RWPE2 (cell line): Measurements from ENCODE around the gene SMG7.

Experiments
- ATAC-seq: fragments of 200-7000 bp; cut with Tn5 transposase; 3 replicates; pipeline ENCODE4 v1.9.1; 2021; ENCODE audit warnings: low read depth
- DNase-seq: peaks from one replicate; pipeline ENCODE4 v3.0.0-alpha.2; 2020; ENCODE audit warnings: low spot score
- H3K27ac ChIP-seq: fragments of 450-650 bp; 2 replicates; pipeline ENCODE4 v1.5.1; 2017; ENCODE audit warnings: mild to moderate bottlenecking; ENCODE audit not compliant: poor library complexity, severe bottlenecking
- H3K27me3 ChIP-seq: fragments of 250-450 bp; sonication (Bioruptor Pico); 2 replicates; pipeline ENCODE4 v1.5.1; 2021; ENCODE audit warnings: mild to moderate bottlenecking, moderate library complexity; ENCODE audit not compliant: insufficient read depth, poor library complexity, severe bottlenecking
- H3K36me3 ChIP-seq: fragments of 250-450 bp; sonication (Bioruptor Pico); 2 replicates; pipeline ENCODE4 v1.5.1; 2020; ENCODE audit warnings: low read depth, mild to moderate bottlenecking, moderate library complexity
- H3K4me1 ChIP-seq: fragments of 250-450 bp; sonication (Bioruptor Pico); 2 replicates; pipeline ENCODE4 v1.5.1; 2021; ENCODE audit warnings: mild to moderate bottlenecking, moderate library complexity; ENCODE audit not compliant: insufficient read depth, poor library complexity, severe bottlenecking
- H3K4me3 ChIP-seq: fragments of 250-450 bp; sonication (Bioruptor Pico); 2 replicates; pipeline ENCODE4 v1.5.1; 2021; ENCODE audit warnings: mild to moderate bottlenecking, moderate library complexity; ENCODE audit not compliant: severe bottlenecking
- H3K9me3 ChIP-seq: fragments of 250-450 bp; sonication (Bioruptor Pico); 2 replicates; pipeline ENCODE4 v1.5.1; 2021; ENCODE audit warnings: mild to moderate bottlenecking, moderate library complexity; ENCODE audit not compliant: severe bottlenecking
- TF ChIP-seq, protein P1 (sequence below): fragments of 450-650 bp; IDR thresholded peaks from one replicate; pipeline ENCODE4 v1.5.1; 2017; ENCODE audit warnings: mild to moderate bottlenecking, moderate library complexity; ENCODE audit not compliant: poor library complexity, severe bottlenecking

The SMG7 gene

DNA sequence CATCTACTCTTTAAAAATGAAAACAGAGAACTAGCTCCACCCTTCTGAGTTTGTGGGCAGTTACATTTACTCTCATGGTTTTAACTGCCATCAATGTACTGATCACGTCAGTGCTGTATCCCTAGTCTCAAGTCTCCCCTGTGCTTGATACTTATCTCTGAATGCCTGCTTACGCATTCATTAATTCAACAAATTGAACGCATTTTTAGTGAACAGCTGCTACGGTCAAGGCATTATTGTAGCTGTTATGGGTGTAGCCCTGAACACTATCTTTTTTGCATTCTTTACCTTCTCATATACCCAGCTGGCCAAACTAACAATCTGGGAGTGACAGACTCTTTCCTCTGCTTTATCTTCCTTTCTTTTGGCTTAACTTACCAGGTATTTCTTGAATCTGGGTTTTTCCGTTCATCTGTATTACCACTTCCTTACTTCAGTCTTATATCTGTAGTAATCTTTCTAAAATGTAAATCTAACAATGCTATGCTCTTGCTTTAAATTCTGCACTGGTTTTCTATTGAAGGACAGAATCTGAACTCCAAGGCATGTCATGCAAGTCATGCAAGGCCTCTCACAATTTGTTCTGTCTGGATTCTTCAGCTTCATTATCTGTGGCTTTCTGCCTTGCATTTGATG, 33.3 kb downstream of the SMG7 start:
- TF ChIP-seq, protein P1, sequence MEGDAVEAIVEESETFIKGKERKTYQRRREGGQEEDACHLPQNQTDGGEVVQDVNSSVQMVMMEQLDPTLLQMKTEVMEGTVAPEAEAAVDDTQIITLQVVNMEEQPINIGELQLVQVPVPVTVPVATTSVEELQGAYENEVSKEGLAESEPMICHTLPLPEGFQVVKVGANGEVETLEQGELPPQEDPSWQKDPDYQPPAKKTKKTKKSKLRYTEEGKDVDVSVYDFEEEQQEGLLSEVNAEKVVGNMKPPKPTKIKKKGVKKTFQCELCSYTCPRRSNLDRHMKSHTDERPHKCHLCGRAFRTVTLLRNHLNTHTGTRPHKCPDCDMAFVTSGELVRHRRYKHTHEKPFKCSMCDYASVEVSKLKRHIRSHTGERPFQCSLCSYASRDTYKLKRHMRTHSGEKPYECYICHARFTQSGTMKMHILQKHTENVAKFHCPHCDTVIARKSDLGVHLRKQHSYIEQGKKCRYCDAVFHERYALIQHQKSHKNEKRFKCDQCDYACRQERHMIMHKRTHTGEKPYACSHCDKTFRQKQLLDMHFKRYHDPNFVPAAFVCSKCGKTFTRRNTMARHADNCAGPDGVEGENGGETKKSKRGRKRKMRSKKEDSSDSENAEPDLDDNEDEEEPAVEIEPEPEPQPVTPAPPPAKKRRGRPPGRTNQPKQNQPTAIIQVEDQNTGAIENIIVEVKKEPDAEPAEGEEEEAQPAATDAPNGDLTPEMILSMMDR = no peak
- Histone ChIP-seq H3K4me1 (no peaks in the 10 kb centered on the region), H3K27ac (no peak overlapping the region)

DNA sequence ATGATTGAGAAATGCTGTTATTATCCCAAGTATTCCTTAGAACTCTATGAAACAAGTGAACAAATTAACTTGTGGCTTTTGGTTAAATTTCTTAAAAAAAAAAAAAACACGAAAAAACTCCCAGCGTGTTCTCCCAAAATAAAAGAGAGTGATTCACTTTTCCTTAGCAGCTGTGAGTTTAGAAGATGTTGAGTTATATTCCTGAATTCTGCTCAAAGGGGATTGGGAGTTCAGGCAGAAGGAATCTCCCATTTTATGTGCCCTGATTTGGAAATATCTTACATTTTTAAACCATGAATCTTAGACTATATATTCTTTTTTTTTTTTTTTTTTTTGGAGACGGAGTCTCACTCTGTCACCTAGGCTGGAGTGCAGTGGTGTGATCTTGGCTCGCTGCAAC, 34.3 kb downstream of the SMG7 start:
- H3K9me3 ChIP-seq = no peaks in the 10 kb centered on the region
- TF ChIP-seq, protein P1 = no peak
- H3K4me3 ChIP-seq = no peak overlapping the region
- DNase-seq = no peak
- H3K27me3 ChIP-seq = no peaks in the 10 kb centered on the region
- H3K36me3 ChIP-seq = peaks cover 9% of the 10 kb centered on the region
- no peak for ATAC-seq
- H3K27ac ChIP-seq = no peak overlapping the region
- H3K4me1 ChIP-seq = no peaks in the 10 kb centered on the region

More for the DNA sequence above, 33.3 kb downstream of the SMG7 start:
- Histone ChIP-seq H3K9me3 (no peaks in the 10 kb centered on the region), H3K36me3 (peaks cover 12% of the 10 kb centered on the region), H3K27me3 (no peaks in the 10 kb centered on the region), H3K4me3 (no peak overlapping the region)
- DNase-seq (no peak), ATAC-seq (no peak)

DNA sequence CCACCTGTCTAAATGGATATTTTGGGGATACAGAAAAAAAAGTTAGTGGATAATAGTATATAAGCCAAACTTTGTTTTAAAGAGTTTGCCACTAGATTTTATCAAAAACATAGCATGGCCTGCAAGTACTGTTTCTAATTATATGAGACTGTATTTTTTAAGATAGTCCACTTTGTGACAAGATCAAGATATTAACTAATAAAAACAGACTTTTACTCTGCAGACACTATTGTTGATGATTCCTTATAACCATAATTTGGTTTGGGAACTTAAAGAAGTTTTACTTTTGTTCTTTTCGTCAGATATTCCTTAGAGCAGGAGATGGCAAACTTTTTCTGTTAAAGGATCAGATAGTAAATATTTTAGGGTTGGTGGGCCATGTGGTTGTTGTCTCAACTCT, 36.4 kb downstream of the SMG7 start:
- H3K27me3 ChIP-seq = no peaks in the 10 kb centered on the region

DNA sequence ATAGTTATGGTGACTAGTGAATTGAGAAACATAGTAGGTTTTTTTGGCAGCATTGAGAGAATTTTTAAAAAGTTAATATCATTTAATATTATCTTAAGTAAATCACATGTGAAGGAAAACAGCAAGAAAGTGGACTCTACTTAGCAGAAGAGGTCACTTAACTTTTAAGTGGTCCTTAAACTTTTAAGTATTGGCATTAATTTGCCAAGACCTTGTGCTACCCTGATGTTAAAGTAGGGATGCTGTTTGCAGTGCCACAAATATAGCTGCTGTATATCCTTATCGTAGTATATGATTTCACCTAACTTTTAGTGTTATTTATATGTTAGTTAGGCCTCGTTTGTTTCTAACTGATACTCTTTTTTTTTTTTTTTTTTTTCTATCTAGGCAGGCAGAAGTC, 40.2 kb downstream of the SMG7 start:
- no peak overlapping the region for H3K4me3 ChIP-seq
- ATAC-seq = no peak
- H3K27ac ChIP-seq = no peak overlapping the region
- DNase-seq = no peak
- no peaks in the 10 kb centered on the region for H3K9me3 ChIP-seq
- TF ChIP-seq, protein P1 = no peak
- H3K27me3 ChIP-seq = no peaks in the 10 kb centered on the region
- peaks cover 13% of the 10 kb centered on the region for H3K36me3 ChIP-seq
- peaks cover 26% of the 10 kb centered on the region for H3K4me1 ChIP-seq

More for the DNA sequence above, 36.4 kb downstream of the SMG7 start:
- DNase-seq (no peak), ATAC-seq (no peak)
- H3K9me3 ChIP-seq = no peaks in the 10 kb centered on the region
- no peak overlapping the region for H3K27ac ChIP-seq
- TF ChIP-seq, protein P1 = no peak
- peaks cover 3% of the 10 kb centered on the region for H3K4me1 ChIP-seq
- peaks cover 9% of the 10 kb centered on the region for H3K36me3 ChIP-seq
- H3K4me3 ChIP-seq = no peak overlapping the region

DNA sequence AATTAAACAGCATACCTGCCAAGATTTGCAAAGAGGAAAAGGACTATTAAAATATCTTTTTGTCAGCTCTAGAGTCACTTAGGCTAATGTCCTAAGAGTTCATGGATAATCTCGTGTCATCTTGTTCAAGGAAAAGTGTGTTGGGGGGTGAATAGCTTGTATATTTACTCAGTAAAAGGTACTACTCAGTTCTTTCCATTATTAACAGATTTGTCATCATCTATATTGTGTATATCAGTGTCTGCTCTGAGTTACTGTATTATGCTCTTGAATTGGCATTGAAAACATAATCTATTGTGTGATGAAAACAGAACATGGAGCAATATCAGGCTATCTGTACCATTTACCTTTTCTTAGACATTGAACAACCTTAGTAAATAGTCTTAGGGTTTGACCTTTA, 41.9 kb downstream of the SMG7 start:
- H3K9me3 ChIP-seq = no peaks in the 10 kb centered on the region
- H3K27me3 ChIP-seq = no peaks in the 10 kb centered on the region
- TF ChIP-seq, protein P1 = no peak
- H3K27ac ChIP-seq = peak overlapping the region; percentile 45
- DNase-seq (no peak), ATAC-seq (0 out of 3 replicates have a peak, but pooled peaks have one; percentile 11)
- H3K4me3 ChIP-seq = no peak overlapping the region
- H3K36me3 ChIP-seq = peaks cover 24% of the 10 kb centered on the region
- peaks cover 29% of the 10 kb centered on the region for H3K4me1 ChIP-seq
